ENCODE measurements around the gene GIPC2.

DNA sequence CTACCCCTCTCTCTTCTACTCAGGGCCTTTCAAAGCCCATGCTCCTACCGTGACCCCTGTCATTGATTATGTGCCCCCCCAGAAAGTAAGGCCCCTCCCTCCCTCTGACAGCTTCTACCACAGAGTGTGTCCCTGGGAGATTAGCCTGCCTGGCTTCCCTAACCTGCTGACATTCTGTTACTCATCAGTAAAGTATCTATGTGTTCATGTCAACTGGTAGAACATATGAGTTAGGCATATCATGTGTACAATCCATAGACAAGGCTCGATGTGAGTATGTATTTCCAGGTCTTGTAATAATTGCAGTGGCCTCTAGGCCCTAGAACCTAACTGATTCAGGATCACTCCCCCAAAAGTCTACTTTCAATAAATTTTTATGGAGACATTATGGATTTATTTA is 120.0 kb downstream of the GIPC2 start:
- TF ChIP-seq, protein P1, sequence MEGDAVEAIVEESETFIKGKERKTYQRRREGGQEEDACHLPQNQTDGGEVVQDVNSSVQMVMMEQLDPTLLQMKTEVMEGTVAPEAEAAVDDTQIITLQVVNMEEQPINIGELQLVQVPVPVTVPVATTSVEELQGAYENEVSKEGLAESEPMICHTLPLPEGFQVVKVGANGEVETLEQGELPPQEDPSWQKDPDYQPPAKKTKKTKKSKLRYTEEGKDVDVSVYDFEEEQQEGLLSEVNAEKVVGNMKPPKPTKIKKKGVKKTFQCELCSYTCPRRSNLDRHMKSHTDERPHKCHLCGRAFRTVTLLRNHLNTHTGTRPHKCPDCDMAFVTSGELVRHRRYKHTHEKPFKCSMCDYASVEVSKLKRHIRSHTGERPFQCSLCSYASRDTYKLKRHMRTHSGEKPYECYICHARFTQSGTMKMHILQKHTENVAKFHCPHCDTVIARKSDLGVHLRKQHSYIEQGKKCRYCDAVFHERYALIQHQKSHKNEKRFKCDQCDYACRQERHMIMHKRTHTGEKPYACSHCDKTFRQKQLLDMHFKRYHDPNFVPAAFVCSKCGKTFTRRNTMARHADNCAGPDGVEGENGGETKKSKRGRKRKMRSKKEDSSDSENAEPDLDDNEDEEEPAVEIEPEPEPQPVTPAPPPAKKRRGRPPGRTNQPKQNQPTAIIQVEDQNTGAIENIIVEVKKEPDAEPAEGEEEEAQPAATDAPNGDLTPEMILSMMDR (IDR thresholded peaks at IDR 0.05 in 4 of 5, conservative IDR thresholded peaks at IDR 0.05 in 1 of 5), result no peak
- no peak for TF ChIP-seq POLR2A (IDR thresholded peaks at IDR 0.05)

All from gastrocnemius medialis (tissue), 4 donors.